OCI-LY7 (cell line): Measurements from ENCODE around the gene TPM1. TPM values are rescaled to one million over a fixed set of nuclear protein-coding genes. Genes with fewer than 3 reads are reported as not detected.

Experiments
- BruUV-seq: library from RNA; stranded (reverse); fragments of 400-500 nt; replicated peaks from 2 replicates; lab custom pipeline; 2021; lab: Mats Ljungman, UMichigan
- CTCF ChIA-PET: fragments of 300-600 bp; sonication (Branson Sonifier 250); formaldehyde crosslinking; loops from one replicate; lab custom pipeline; 2022; ENCODE audit warnings: antibody characterized with exemption; ENCODE audit not compliant: unreplicated experiment; lab: Charles Lee
- POLR2A ChIA-PET: fragments of 300-600 bp; sonication (Branson Sonifier 250); formaldehyde crosslinking; loops from one replicate; lab custom pipeline; 2022; ENCODE audit warnings: antibody characterized with exemption; lab: Charles Lee
- DNase-seq: peaks from one replicate; pipeline ENCODE4 v3.0.0-alpha.2; 2015; ENCODE audit warnings: low spot score
- H2AFZ ChIP-seq: fragments of 200-600 bp; sonication (generic), shearing (Covaris generic); 2 replicates; pipeline ENCODE4 v1.6.1; 2014; ENCODE audit warnings: mild to moderate bottlenecking, antibody characterized with exemption, low read length, moderate library complexity
- H3K27ac ChIP-seq: fragments of 200-600 bp; sonication (generic); 2 replicates; pipeline ENCODE4 v1.5.1; 2014; ENCODE audit warnings: mixed run types, low read depth, mild to moderate bottlenecking, moderate library complexity, low read length, inconsistent platforms; ENCODE audit not compliant: poor library complexity, severe bottlenecking
- H3K36me3 ChIP-seq: fragments of 200-600 bp; sonication (generic); 2 replicates; pipeline ENCODE4 v1.6.1; 2014; ENCODE audit warnings: mild to moderate bottlenecking, antibody characterized with exemption, low read length, moderate library complexity, mixed read lengths; ENCODE audit not compliant: insufficient read depth
- H3K4me1 ChIP-seq: fragments of 200-600 bp; sonication (generic); 2 replicates; pipeline ENCODE4 v1.5.1; 2014; ENCODE audit warnings: mild to moderate bottlenecking, low read length; ENCODE audit not compliant: insufficient read depth, poor library complexity, severe bottlenecking
- H3K4me2 ChIP-seq: fragments of 200-600 bp; sonication (generic); 2 replicates; pipeline ENCODE4 v1.6.1; 2014; ENCODE audit warnings: mild to moderate bottlenecking, low read length
- H3K4me3 ChIP-seq: fragments of 200-600 bp; sonication (generic); 2 replicates; pipeline ENCODE4 v1.5.1; 2014; ENCODE audit warnings: mild to moderate bottlenecking, low read depth, low read length; ENCODE audit not compliant: poor library complexity, severe bottlenecking
- H3K79me2 ChIP-seq: fragments of 200-600 bp; sonication (generic); 2 replicates; pipeline ENCODE4 v1.6.1; 2016; ENCODE audit warnings: low read depth, mild to moderate bottlenecking, low read length, moderate library complexity, mixed read lengths; ENCODE audit not compliant: insufficient read depth
- H3K9me2 ChIP-seq: fragments of 200-600 bp; sonication (generic); 2 replicates; pipeline ENCODE4 v1.6.1; 2016; ENCODE audit warnings: mild to moderate bottlenecking, low read length, mixed read lengths; ENCODE audit not compliant: insufficient read depth
- H3K9me3 ChIP-seq: fragments of 200-600 bp; sonication (generic); 2 replicates; pipeline ENCODE4 v1.6.1; 2014; ENCODE audit warnings: mild to moderate bottlenecking, mixed run types, low read length, mixed read lengths
- H4K20me1 ChIP-seq: fragments of 200-600 bp; sonication (generic); 2 replicates; pipeline ENCODE4 v1.6.1; 2014; ENCODE audit warnings: mild to moderate bottlenecking, antibody characterized with exemption, low read length, moderate library complexity, mixed read lengths; ENCODE audit not compliant: insufficient read depth
- CTCF ChIP-seq: fragments of 200-600 bp; sonication (generic); conservative IDR thresholded peaks from 2 replicates; pipeline ENCODE4 v1.5.1; 2014; ENCODE audit warnings: mild to moderate bottlenecking, antibody characterized with exemption, low read length, moderate library complexity, mixed read lengths
- EZH2phosphoT487 ChIP-seq: fragments of 200-600 bp; sonication (generic); IDR thresholded peaks from 2 replicates; pipeline ENCODE4 v1.6.1; 2018; ENCODE audit warnings: low read depth, borderline replicate concordance, mild to moderate bottlenecking, mixed run types, antibody characterized with exemption, low read length, moderate library complexity, mixed read lengths
- intact Hi-C: fragments of 100-400 bp; cut with micrococcal nuclease; formaldehyde crosslinking; loops from one replicate; pipeline ENCODE4 v1.10.0; 2022; ENCODE audit not compliant: unreplicated experiment
- total RNA-seq, 2 experiments: library from RNA; depleted of rRNA in 1 of 2; stranded (reverse); fragments of >200 nt in 1 of 2; shearing (Covaris generic) in 1 of 2; gene quantifications; 2 replicates each; pipeline ENCODE4 v1.2.3, GENCODE V29; 2014 to 2022

The TPM1 gene
- total RNA-seq, 2 experiments from 2014 or later: 19.3 to 19.9 TPM

GRCh38 chr15:63043335-63044076, 959 bp downstream of the TPM1 start:
- CTCF ChIA-PET: interaction anchor here (0.6 to 0.7 kb wide), 2 partner anchors 189 to 641 kb away, joined by 5 to 10 read pairs; no protein-coding TSS in a partner anchor

GRCh38 chr15:63044077-63044644, 1.6 kb downstream of the TPM1 start:
- CTCF ChIA-PET: interaction anchor here (0.6 to 0.7 kb wide), 2 partner anchors 188 to 642 kb away, joined by 5 to 10 read pairs; no protein-coding TSS in a partner anchor
- Histone ChIP-seq H3K4me1 (peaks cover 5% of the 10 kb centered on the region), H3K9me3 (no peaks in the 10 kb centered on the region), H3K4me2 (no peak overlapping the region), H3K79me2 (no peaks in the 10 kb centered on the region), H4K20me1 (no peaks in the 10 kb centered on the region), H3K27ac (no peak overlapping the region), H3K4me3 (no peak overlapping the region), H3K36me3 (no peaks in the 10 kb centered on the region), H3K9me2 (no peaks in the 10 kb centered on the region), H2AFZ (no peak overlapping the region)
- DNase-seq: no peak
- BruUV-seq: no TSS peak
- intact Hi-C loops: loop anchor here (10.0 kb wide), 1 partner anchor 361 kb away; no protein-coding TSS in a partner anchor
- POLR2A ChIA-PET: no interaction called here
- no peak for TF ChIP-seq CTCF
- TF ChIP-seq EZH2phosphoT487: no peak

More at GRCh38 chr15:63043335-63044076, 959 bp downstream of the TPM1 start:
- Histone ChIP-seq H3K9me2 (no peaks in the 10 kb centered on the region), H3K4me3 (no peak overlapping the region), H4K20me1 (no peaks in the 10 kb centered on the region), H3K9me3 (no peaks in the 10 kb centered on the region), H3K27ac (no peak overlapping the region), H3K4me1 (no peaks in the 10 kb centered on the region), H3K36me3 (no peaks in the 10 kb centered on the region), H3K4me2 (no peak overlapping the region), H3K79me2 (no peaks in the 10 kb centered on the region), H2AFZ (no peak overlapping the region)
- TF ChIP-seq CTCF (no peak), EZH2phosphoT487 (no peak)
- intact Hi-C loops: loop anchor here (10.0 kb wide), 1 partner anchor 361 kb away; no protein-coding TSS in a partner anchor
- no TSS peak for BruUV-seq
- POLR2A ChIA-PET: no interaction called here
- DNase-seq: no peak
